Myocyte (in vitro differentiated cells): Measurements from ENCODE around the gene MEF2C. TPM values are rescaled to one million over a fixed set of nuclear protein-coding genes. Genes with fewer than 3 reads are reported as not detected.
"Not testable (repeated sequence)": the region's sequence is repeated elsewhere in the genome, so short reads cannot be mapped to it uniquely, and the experiment has no call there.

Source experiments
- DNase-seq: peaks from one replicate; pipeline ENCODE4 v3.0.0-alpha.2; 2012; ENCODE audit warnings: low read depth
- total RNA-seq: library from RNA; depleted of rRNA; stranded (reverse); fragments of >200 nt; gene quantifications from 2 replicates; pipeline ENCODE4 v1.2.3, GENCODE V29; 2014

The MEF2C gene
- total RNA-seq, 1 donor from 2014 or later, result 364 TPM

GRCh38 chr5:88863523-88863922 lies 19.5 kb downstream of the MEF2C start:
- no peak for DNase-seq

DNA sequence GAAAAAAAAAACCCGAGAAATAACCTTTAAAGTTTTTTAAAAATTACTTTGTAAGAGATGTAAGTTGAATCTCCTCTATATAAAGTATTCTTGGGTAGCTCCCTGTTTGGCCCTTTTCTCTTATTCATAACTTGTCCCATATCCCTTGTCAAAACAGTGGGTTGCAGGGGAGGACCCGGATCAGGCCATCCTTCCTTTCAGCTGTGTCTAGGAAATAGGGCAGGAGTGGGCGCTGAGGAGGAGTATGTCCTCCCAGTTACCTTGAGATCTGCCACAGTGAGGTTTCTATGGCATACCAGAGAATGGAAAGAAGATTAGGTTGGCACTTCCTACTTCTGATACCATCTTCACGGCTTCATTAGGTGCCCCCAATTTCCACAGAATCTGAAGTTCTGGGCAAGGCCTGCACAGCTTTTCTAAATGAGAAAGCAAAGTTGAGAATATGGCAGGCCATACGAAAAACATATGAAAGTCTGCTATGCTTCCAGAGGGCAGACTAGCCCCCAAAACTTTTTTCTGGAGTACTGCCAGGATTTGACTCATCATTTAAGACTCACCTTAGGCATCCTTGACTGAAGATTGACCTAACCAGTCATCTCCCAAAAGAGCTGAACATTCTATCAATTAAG lies 20.3 kb downstream of the MEF2C start:
- DNase-seq, result no peak

DNA sequence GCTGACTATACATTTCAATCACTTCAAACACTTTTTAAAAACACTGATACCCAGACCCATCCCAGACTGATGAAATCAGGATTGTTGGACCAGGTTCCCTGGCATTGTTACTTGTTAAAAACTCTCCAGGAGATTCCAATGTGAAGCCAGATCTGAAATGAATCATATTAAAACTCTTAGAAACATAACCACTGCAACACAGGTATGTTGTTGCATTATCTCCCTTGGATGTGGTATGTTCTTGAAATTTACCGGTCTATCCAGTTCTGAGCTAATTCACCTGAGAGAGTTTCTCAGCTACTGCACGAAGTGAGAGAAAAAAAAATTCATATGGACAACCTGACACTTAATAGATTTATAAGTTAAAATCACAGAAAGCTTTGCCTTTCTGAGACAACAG lies 21.8 kb downstream of the MEF2C start:
- DNase-seq, result no peak

- no peak for DNase-seq
Measured at GRCh38 chr5:88860501-88860900, 22.5 kb downstream of the MEF2C start.

DNA sequence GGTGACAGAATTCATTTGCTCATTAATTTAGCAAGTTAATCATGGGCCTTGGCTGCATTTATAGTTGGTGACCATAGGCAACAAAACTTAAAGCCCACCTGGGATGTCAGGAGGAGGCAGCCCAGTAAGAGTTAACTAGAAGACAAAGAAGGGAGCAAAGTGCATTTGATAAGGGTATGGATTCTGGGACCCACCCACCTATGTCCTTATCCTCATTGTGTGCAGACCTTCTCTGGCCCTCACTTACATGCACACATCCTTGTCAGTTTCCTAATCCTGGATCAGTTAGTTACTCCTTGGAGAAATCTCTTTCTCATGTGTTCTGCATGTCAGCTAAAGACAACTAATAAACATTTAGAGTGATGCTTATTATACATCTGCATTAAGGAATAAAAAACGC lies 24.6 kb downstream of the MEF2C start:
- no peak for DNase-seq

GRCh38 chr5:88856381-88856780 lies 26.6 kb downstream of the MEF2C start:
- DNase-seq, result not testable (repeated sequence)

GRCh38 chr5:88854769-88855168 lies 28.2 kb downstream of the MEF2C start:
- no peak for DNase-seq

DNA sequence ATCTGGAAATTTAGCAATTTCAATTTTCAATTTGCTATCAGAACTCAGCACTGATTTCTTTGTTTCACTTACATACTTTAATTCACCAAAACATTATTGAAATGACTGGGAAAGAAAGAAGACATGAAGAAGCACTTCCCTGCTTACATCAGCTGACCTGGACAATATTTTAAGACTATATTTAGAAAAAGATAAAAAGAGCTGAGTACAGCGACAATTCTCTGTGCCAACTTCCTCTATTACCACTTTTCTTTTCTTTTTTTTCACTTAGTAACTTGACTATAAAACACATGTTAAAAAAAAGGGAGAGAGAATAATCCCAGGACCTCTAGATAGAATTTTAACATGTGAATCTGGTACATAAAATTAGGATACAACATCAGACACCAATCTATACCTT lies 35.6 kb downstream of the MEF2C start:
- DNase-seq, result no peak

- no peak for DNase-seq
Measured at GRCh38 chr5:88846434-88846833, 36.5 kb downstream of the MEF2C start.

DNA sequence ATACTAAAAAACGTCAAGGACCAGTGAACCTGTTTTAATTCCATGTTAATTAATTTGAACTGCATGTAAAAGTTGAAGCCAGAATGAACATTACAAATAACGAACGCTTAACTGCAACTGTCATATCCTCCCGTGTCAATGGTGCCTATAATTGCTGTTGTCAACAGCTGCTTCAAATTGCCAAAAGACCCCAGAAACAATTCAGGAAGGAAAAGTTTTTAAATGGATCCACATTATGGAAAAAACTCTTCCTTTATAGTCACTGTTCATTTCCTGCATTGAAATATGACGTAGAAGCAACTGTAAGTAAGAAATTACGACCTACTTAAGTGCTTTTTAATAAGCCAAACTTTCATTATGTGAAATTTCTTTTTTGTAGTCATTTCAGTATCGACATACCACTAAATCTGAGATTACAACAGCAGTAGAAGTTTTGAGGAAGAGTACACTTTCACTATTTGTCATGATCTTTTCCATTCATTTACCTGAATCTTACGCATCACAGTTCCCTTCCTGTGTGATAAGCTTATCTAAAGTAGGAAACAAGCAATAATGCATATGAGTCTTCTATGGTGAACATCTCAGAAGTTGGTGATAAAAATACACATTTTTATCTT lies 37.8 kb downstream of the MEF2C start:
- DNase-seq, result no peak

- peak; percentile 58 for DNase-seq
Measured at GRCh38 chr5:88842784-88843183, 40.2 kb downstream of the MEF2C start.

DNA sequence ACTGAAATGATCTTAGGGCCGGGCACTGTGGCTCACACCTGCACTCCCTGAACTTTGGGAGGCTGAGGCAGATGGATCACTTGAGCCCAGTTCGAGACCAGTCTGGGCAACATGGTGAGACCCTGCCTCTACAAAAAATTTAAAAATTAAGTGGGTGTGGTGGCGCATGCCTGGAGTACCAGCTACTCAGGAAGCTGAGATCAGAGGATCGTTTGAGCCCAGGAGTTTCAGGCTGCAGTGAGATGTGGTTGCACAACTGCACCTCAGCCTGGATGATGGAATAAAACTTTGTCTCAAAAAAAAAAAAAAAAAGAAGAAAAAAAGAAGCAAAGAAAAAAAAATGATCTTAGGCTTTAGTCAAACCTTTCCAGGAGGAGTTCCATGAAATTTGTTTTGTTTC lies 41.8 kb downstream of the MEF2C start:
- DNase-seq, result no peak

DNA sequence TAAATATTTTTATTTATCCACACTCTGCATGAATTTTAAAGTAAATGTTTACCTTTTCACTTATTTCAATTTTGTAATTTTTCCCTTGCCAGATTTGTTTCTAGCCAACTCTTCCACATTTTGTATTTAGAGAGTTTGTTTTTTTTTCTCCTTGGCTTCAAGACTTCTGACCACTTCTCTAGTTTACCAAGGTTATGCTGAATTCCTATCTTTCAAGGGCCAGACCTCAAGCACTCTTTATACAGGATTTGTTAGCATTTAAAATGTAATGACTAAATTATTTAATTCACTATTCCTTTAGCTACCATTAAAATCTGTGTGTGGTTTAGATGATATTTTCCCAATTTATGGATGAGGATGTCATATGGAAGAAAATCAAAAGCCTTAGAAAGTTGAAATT lies 42.5 kb downstream of the MEF2C start:
- no peak for DNase-seq

- no peak for DNase-seq
Measured at GRCh38 chr5:88839238-88839637, 43.7 kb downstream of the MEF2C start.

- no peak for DNase-seq
Measured at GRCh38 chr5:88838500-88838899, 44.5 kb downstream of the MEF2C start.

GRCh38 chr5:88837817-88838216 lies 45.2 kb downstream of the MEF2C start:
- DNase-seq, result no peak

- DNase-seq, result no peak
Measured at GRCh38 chr5:88837222-88837621, 45.8 kb downstream of the MEF2C start.

DNA sequence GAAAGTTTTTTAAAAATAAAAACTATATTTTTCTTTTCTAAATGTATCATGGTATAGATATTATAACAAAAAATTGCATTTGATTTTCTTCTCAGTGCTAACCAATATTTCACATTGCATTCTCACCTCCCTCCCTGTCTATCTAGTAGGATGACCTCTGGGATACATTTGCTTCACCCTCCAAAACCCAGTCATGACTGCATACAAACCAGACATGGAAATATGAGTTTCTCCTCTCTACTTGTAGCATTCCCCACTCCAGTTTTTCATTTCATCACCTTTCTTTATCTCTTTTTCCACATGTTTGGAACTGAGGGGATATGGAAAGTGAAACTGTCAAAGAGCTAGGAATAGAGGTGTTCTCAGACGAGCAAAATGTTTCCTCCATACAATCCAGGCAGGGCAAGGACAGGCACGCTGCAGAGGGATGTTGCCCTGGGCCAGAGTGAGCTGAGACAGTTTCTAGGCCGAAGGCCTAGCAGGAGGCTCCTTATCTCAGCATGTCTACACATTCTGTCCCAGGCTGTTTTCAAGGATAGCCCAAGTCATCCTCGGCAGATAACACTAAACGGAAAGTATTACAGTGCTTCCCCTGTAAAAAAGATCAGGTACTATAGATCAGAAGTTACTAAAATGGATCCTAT lies 46.7 kb downstream of the MEF2C start:
- DNase-seq, result no peak

GRCh38 chr5:88834499-88834898 lies 48.5 kb downstream of the MEF2C start:
- DNase-seq, result no peak

DNA sequence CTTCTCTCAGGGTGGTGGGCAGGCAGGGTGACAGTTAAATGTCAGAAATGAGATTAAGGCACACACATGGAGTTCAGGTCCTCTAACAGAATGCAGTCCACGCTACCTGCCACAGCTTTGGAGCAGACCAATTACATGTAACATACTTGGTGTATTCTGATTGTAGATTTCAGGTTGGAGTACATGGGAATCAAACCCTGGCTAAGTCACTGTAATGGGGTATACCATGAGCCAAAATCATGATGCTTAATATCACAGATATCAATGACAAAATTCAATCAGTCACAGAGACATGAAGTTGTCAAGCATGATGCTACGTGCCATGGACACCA lies 48.9 kb downstream of the MEF2C start:
- no peak for DNase-seq

DNA sequence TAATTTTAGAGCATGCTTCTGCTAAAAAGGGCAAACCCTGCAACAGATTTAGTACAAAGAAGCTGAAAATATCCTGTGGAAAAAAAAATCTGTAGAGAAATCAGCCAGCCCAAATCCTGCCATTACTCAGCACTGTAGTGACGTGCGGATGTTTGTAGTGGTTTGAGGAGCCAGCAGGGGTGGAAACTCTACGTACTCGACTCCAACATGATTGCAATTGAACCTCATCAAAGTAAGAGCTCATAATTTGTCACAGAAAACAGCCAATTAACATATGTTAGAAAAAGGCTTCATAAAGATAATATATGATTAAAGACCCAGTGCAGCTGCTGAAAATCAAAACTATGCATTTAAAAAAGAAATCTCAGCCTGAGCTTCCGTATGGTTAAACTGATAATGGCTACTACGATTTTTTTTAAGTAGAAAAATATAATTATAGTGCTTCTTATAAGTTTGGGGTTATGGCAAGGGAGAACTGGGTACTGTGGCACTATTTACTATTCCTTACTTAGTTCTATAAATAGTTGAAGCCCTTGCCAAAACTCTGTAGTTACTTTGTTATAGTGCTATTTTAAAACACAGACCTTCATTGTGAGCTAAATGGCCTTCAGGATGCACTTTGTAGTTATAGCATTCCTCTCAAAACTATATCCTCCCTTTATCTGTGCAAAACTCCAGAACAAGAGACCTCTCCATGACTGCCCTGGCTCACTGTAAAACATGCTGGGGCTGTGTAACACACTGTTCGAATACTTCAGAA lies 49.4 kb downstream of the MEF2C start:
- DNase-seq, result peak; percentile 53

- no peak for DNase-seq
Measured at GRCh38 chr5:88831816-88832215, 51.2 kb downstream of the MEF2C start.
